ENCODE measurements around the gene FAM72A. TPM values are rescaled to one million over a fixed set of nuclear protein-coding genes. Genes with fewer than 3 reads are reported as not detected.

The FAM72A gene
- total RNA-seq, 1 experiment from 2014 or later, result 21.8 TPM

- DNase-seq (ENCODE audit: unreplicated experiment), result no peak
- Mint-ChIP-seq H3K36me3 (ENCODE audit: insufficient read depth, unreplicated experiment) (no peaks in the 10 kb centered on the region), H3K27ac (ENCODE audit: low read depth, unreplicated experiment) (no peak overlapping the region), H3K27me3 (ENCODE audit: insufficient read depth, unreplicated experiment) (peaks cover 60% of the 10 kb centered on the region), H3K9me3 (ENCODE audit: unreplicated experiment) (no peaks in the 10 kb centered on the region), H3K4me1 (ENCODE audit: insufficient read depth, unreplicated experiment) (no peaks in the 10 kb centered on the region), H3K4me3 (ENCODE audit: unreplicated experiment) (no peak overlapping the region)
- no peak for TF ChIP-seq CTCF (IDR thresholded peaks at IDR 0.05; ENCODE audit: unreplicated experiment)
- CTCF ChIA-PET, result interaction anchor here (0.9 to 2.4 kb wide), 4 partner anchors 12 to 316 kb away, joined by 3 to 9 read pairs (median 3); no protein-coding TSS in a partner anchor
- POLR2A ChIA-PET, result no interaction called here
- no TSS peak for BruUV-seq (replicated peaks)
- intact Hi-C loops (cut with micrococcal nuclease), result no loop called here
Observed at GRCh38 chr1:206145771-206146290, 56.8 kb downstream of the FAM72A start.

- peak; percentile 18 for DNase-seq (ENCODE audit: unreplicated experiment)
- CTCF ChIA-PET, result interaction anchor here (0.8 to 2.4 kb wide), 3 partner anchors 39 to 1426 kb away, joined by 3 to 9 read pairs (median 3); no protein-coding TSS in a partner anchor
- intact Hi-C loops (cut with micrococcal nuclease), result no loop called here
- no peaks in the 10 kb centered on the region for H3K9me3 Mint-ChIP-seq (ENCODE audit: unreplicated experiment)
- no peak for TF ChIP-seq CTCF (IDR thresholded peaks at IDR 0.05; ENCODE audit: unreplicated experiment)
- H3K27me3 Mint-ChIP-seq (ENCODE audit: insufficient read depth, unreplicated experiment), result peaks cover 72% of the 10 kb centered on the region
- POLR2A ChIA-PET, result interaction anchor here (0.6 kb wide), 1 partner anchor 10 kb away, joined by 3 read pairs; no protein-coding TSS in a partner anchor
- no peaks in the 10 kb centered on the region for H3K36me3 Mint-ChIP-seq (ENCODE audit: insufficient read depth, unreplicated experiment)
- no peaks in the 10 kb centered on the region for H3K4me1 Mint-ChIP-seq (ENCODE audit: insufficient read depth, unreplicated experiment)
- BruUV-seq (replicated peaks), result no TSS peak
- no peak overlapping the region for H3K27ac Mint-ChIP-seq (ENCODE audit: low read depth, unreplicated experiment)
- no peak overlapping the region for H3K4me3 Mint-ChIP-seq (ENCODE audit: unreplicated experiment)
Observed at GRCh38 chr1:206144605-206145004, 58.0 kb downstream of the FAM72A start.

GRCh38 chr1:206143537-206144172, 59.0 kb downstream of the FAM72A start:
- no peak for TF ChIP-seq CTCF (IDR thresholded peaks at IDR 0.05; ENCODE audit: unreplicated experiment)
- H3K27ac Mint-ChIP-seq (ENCODE audit: low read depth, unreplicated experiment), result no peak overlapping the region
- H3K27me3 Mint-ChIP-seq (ENCODE audit: insufficient read depth, unreplicated experiment), result peaks cover 81% of the 10 kb centered on the region
- intact Hi-C loops (cut with micrococcal nuclease), result no loop called here
- BruUV-seq (replicated peaks), result no TSS peak
- H3K4me3 Mint-ChIP-seq (ENCODE audit: unreplicated experiment), result no peak overlapping the region
- H3K4me1 Mint-ChIP-seq (ENCODE audit: insufficient read depth, unreplicated experiment), result no peaks in the 10 kb centered on the region
- H3K9me3 Mint-ChIP-seq (ENCODE audit: unreplicated experiment), result no peaks in the 10 kb centered on the region
- ChIA-PET POLR2A (interaction anchor here (0.6 to 0.9 kb wide), 3 partner anchors 9 to 1436 kb away, joined by 3 to 4 read pairs (median 3); no protein-coding TSS in a partner anchor), CTCF (interaction anchor here (0.9 to 1.7 kb wide), 2 partner anchors 9 to 1425 kb away, joined by 3 to 7 read pairs; no protein-coding TSS in a partner anchor)
- H3K36me3 Mint-ChIP-seq (ENCODE audit: insufficient read depth, unreplicated experiment), result no peaks in the 10 kb centered on the region
- DNase-seq (ENCODE audit: unreplicated experiment), result no peak

GRCh38 chr1:206142770-206143169, 59.9 kb downstream of the FAM72A start:
- Mint-ChIP-seq H3K4me3 (ENCODE audit: unreplicated experiment) (no peak overlapping the region), H3K27ac (ENCODE audit: low read depth, unreplicated experiment) (no peak overlapping the region), H3K9me3 (ENCODE audit: unreplicated experiment) (no peaks in the 10 kb centered on the region), H3K27me3 (ENCODE audit: insufficient read depth, unreplicated experiment) (peaks cover 89% of the 10 kb centered on the region), H3K4me1 (ENCODE audit: insufficient read depth, unreplicated experiment) (no peaks in the 10 kb centered on the region), H3K36me3 (ENCODE audit: insufficient read depth, unreplicated experiment) (no peaks in the 10 kb centered on the region)
- ChIA-PET POLR2A (interaction anchor here (0.5 to 0.9 kb wide), 2 partner anchors 9 to 98 kb away, joined by 3 to 4 read pairs; no protein-coding TSS in a partner anchor), CTCF (interaction anchor here (1.0 to 1.7 kb wide), 2 partner anchors 8 to 336 kb away, joined by 3 to 7 read pairs; no protein-coding TSS in a partner anchor)
- intact Hi-C loops (cut with micrococcal nuclease), result no loop called here
- BruUV-seq (replicated peaks), result no TSS peak
- DNase-seq (ENCODE audit: unreplicated experiment), result no peak
- TF ChIP-seq CTCF (IDR thresholded peaks at IDR 0.05; ENCODE audit: unreplicated experiment), result no peak

Data from MCF 10A (cell line).